Nucleus accumbens (tissue), 56 donors: ENCODE results near the gene TMPRSS5.
"Not testable (repeated sequence)": the region's sequence is repeated elsewhere in the genome, so short reads cannot be mapped to it uniquely, and the experiment has no call there.

Experiments used
- DNase-seq, 56 donors: peaks; one replicate each; lab custom pipeline; 2025; lab: John Stamatoyannopoulos, UW

Gene TMPRSS5

GRCh38 chr11:113671914-113672313, 34.2 kb downstream of the TMPRSS5 start:
- not testable (repeated sequence) for DNase-seq

- no peak for DNase-seq
Observed at GRCh38 chr11:113670831-113671215, 35.3 kb downstream of the TMPRSS5 start.

GRCh38 chr11:113670149-113670830, 35.8 kb downstream of the TMPRSS5 start:
- DNase-seq: no peak

- DNase-seq: no peak
Observed at GRCh38 chr11:113668255-113668654, 37.9 kb downstream of the TMPRSS5 start.

- no peak for DNase-seq
Observed at GRCh38 chr11:113667801-113668200, 38.3 kb downstream of the TMPRSS5 start.

- no peak for DNase-seq
Observed at GRCh38 chr11:113666584-113666983, 39.5 kb downstream of the TMPRSS5 start.

- DNase-seq: no peak
Observed at GRCh38 chr11:113664981-113665710, 41.0 kb downstream of the TMPRSS5 start.

- no peak for DNase-seq
Observed at GRCh38 chr11:113664069-113664980, 41.8 kb downstream of the TMPRSS5 start.

- no peak for DNase-seq
Observed at GRCh38 chr11:113663567-113663966, 42.5 kb downstream of the TMPRSS5 start.

- no peak for DNase-seq
Observed at GRCh38 chr11:113655771-113656170, 50.3 kb downstream of the TMPRSS5 start.

- no peak for DNase-seq
Observed at GRCh38 chr11:113651023-113651422, 55.1 kb downstream of the TMPRSS5 start.

GRCh38 chr11:113649311-113649710, 56.8 kb downstream of the TMPRSS5 start:
- DNase-seq: no peak

- no peak for DNase-seq
Observed at GRCh38 chr11:113647856-113648255, 58.3 kb downstream of the TMPRSS5 start.

GRCh38 chr11:113647108-113647507, 59.0 kb downstream of the TMPRSS5 start:
- no peak for DNase-seq

GRCh38 chr11:113645593-113646349, 60.3 kb downstream of the TMPRSS5 start:
- no peak for DNase-seq

GRCh38 chr11:113644605-113645004, 61.5 kb downstream of the TMPRSS5 start:
- no peak for DNase-seq

- DNase-seq: no peak
Observed at GRCh38 chr11:113643701-113644100, 62.4 kb downstream of the TMPRSS5 start.

- no peak for DNase-seq
Observed at GRCh38 chr11:113643006-113643585, 63.0 kb downstream of the TMPRSS5 start.

GRCh38 chr11:113642090-113642489, 64.0 kb downstream of the TMPRSS5 start:
- DNase-seq: no peak

GRCh38 chr11:113638376-113638775, 67.7 kb downstream of the TMPRSS5 start:
- DNase-seq: no peak
